ENCODE results near the gene ZNF358.
"Not testable (repeated sequence)": the region's sequence is repeated elsewhere in the genome, so short reads cannot be mapped to it uniquely, and the experiment has no call there.

The ZNF358 gene

DNA sequence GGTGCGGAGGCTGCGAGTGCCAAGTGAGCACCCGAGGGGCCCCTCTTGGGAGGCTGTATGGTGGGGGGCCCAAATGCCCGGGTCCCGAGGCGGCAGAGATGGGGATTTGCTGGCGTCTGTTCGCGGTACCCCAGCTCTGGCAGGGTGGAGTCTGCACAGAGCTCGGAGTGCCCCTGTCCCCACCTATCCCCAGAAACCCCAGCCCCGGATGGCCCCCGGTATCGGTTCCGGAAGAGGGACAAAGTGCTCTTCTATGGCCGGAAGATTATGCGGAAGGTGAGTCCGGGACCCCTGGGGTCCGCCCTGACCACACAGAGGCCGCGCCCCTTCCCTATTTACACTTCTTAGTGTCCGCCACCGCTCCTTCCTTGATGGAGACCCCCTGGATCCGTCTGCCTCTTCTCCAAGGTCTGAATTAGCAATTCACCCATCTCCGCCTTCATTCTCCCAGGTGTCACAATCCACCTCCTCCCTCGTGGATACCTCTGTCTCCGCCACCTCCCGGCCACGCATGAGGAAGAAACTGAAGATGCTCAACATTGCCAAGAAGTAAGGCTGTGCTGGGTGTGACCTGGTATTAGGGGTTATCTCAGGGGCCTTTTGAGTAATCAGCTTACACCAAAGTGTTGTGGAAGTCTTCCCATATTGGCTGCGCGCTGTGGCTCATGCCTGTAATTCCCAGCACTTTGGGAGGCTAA is 20.2 kb downstream of the ZNF358 start:
- no peak for DNase-seq (ENCODE audit: low read depth)

DNA sequence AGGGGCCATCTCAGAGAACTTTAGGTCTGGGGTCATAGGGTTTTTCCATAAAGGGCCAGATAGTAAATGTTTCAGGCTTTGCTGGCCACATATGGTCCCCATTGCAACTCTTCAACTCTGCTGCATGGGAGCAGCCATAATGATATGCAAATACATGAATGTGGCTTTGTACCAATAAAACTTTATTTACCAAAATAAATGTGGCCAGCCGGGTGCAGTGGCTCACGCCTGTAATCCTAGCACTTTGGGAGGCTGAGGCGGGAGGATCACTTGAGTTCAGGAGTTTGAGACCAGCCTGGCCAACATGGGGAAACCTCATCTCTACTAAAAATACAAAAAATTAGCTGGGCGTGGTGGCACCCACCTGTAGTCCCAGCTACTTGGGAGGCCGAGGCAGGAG is 23.1 kb downstream of the ZNF358 start:
- not testable (repeated sequence) for DNase-seq (ENCODE audit: low read depth)

DNA sequence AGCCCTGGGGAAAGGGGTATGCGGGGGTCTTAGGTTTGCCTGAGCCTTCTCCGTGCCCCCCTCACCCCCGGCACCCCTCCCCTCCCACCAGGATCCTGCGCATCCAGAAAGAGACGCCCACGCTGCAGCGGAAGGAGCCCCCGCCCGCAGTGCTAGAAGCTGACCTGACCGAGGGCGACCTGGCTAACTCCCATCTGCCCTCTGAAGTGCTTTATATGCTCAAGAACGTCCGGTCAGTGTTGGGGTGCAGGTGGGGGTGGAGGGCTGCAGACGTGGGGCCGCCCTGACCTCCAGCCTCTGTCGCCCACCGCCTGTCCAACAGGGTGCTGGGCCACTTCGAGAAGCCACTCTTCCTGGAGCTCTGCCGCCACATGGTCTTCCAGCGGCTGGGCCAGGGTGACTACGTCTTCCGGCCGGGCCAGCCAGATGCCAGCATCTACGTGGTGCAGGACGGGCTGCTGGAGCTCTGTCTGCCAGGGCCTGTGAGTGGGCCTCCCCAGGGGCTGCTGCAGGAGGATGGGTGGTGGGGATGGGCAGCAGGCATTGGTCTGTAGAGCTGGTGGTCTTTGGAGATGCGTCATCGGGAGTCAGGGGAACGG is 24.0 kb downstream of the ZNF358 start:
- DNase-seq (ENCODE audit: low read depth): no peak

DNA sequence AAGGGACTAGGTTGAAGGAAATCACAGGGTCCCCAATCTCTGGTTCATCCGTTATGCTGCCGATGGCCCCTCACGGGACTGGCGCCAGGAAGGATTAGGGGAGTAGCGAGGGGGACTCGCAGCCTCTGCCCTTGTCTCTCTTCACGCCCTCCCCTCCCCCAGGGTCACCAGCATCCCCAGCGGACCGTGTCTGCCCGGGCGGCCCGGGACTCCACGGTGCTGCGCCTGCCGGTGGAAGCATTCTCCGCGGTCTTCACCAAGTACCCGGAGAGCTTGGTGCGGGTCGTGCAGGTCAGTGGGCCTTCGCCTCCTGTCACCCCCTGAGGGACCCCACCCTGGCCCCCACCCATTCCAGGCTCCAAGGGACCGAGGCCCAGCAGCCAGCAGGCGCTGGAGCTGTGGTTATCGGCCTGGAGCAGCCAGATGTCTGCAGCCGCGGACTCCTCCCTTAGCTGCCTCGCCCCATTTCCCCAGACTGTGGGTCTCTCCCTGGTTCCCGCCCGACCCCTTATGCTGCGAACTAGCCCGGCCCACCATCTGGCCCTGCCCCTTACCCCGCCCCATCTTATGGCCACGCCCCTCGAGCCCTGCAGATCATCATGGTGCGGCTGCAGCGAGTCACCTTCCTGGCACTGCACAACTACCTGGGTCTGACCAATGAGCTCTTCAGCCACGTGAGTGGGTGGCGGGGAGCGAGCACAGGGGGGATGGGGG is 25.0 kb downstream of the ZNF358 start:
- no peak for DNase-seq (ENCODE audit: low read depth)

- DNase-seq (ENCODE audit: low read depth): no peak
Measured at GRCh38 chr19:7541475-7541824, 25.5 kb downstream of the ZNF358 start.

GRCh38 chr19:7541828-7542443 is 26.0 kb downstream of the ZNF358 start:
- no peak for DNase-seq (ENCODE audit: low read depth)

- no peak for DNase-seq (ENCODE audit: low read depth)
Measured at GRCh38 chr19:7542556-7543348, 26.8 kb downstream of the ZNF358 start.

DNA sequence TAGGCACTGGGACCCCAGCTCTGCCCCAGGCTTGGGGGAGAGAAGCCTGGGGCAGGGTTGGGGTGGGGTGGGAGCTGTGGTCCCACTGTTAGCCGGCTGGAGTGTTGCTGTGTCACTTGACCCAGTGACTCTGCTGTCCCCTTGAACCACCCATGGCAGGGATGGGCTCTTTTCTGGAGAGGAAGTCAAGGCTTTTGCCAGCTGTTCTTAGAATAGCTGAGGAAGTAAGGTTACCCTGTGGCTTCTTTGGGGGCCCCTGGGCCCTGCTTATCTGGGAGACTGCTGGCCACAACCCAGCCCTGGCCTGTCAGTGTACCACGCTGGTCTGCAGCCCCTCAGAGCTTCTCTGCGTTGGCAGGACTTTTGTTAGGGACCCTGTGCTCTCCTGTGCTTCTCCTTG is 28.7 kb downstream of the ZNF358 start:
- no peak for DNase-seq (ENCODE audit: low read depth)

DNA sequence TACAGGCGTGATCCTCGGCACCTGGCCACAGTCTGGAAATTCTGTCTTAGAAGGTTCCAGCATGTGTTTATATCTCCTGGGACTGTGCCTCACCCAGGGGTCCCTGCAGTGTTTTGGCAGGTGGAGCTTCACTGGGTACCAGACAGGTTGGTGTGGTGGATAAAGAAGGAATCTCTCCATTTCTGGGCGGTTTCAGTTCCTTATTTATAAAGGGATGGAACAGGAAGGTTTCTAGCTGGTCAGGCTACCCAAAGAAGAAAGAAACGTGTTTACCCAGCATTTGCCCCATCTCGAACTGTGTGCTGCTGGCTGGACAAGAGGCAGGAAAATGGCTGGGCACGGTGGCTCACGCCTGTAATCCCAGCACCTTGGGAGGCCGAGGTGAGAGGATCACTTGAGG is 29.4 kb downstream of the ZNF358 start:
- no peak for DNase-seq (ENCODE audit: low read depth)

DNA sequence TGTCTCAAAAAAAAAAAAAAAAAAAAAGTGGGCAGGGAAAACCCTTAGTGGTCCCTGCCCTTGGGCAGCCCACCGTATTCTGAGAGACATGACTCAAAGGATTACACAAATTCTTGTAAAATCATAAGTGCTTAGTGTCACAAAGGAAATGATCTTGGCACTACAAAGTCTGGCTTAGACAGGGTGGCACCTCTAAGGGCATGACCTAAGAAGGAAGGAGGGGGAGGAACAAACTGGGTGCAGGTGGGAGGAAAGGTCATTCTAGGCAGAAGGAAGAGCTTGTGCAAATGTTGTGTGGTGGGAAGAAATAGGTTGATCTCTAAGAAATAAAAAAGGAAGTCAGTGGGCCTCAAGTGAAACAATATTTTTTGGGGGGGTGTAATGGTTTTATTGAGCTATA is 30.0 kb downstream of the ZNF358 start:
- no peak for DNase-seq (ENCODE audit: low read depth)

- no peak for DNase-seq (ENCODE audit: low read depth)
Measured at GRCh38 chr19:7547159-7547558, 31.3 kb downstream of the ZNF358 start.

GRCh38 chr19:7549429-7550148 is 33.7 kb downstream of the ZNF358 start:
- no peak for DNase-seq (ENCODE audit: low read depth)

DNA sequence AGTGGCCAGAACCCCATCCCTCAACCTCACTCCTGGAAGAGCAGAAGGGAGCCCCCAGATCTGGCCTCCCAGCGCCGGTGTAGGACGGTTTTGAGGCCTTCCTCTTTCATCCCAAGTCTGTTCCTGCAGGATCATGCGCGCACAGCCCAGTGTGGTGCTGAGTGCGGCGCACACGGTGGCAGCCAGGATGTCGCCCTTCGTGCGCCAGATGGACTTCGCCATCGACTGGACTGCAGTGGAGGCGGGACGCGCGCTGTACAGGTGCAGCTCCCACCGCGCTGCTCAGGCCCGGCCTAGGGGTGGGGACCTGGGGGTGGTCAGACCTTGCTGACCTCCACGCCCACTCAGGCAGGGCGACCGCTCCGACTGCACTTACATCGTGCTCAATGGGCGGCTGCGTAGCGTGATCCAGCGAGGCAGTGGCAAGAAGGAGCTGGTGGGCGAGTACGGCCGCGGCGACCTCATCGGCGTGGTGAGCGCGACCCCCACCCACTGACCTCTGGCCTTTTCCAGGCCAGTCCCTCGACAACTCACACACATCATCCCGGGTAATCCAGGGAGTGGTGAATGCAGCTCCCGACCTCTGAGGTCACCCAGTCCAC is 34.4 kb downstream of the ZNF358 start:
- no peak for DNase-seq (ENCODE audit: low read depth)

DNA sequence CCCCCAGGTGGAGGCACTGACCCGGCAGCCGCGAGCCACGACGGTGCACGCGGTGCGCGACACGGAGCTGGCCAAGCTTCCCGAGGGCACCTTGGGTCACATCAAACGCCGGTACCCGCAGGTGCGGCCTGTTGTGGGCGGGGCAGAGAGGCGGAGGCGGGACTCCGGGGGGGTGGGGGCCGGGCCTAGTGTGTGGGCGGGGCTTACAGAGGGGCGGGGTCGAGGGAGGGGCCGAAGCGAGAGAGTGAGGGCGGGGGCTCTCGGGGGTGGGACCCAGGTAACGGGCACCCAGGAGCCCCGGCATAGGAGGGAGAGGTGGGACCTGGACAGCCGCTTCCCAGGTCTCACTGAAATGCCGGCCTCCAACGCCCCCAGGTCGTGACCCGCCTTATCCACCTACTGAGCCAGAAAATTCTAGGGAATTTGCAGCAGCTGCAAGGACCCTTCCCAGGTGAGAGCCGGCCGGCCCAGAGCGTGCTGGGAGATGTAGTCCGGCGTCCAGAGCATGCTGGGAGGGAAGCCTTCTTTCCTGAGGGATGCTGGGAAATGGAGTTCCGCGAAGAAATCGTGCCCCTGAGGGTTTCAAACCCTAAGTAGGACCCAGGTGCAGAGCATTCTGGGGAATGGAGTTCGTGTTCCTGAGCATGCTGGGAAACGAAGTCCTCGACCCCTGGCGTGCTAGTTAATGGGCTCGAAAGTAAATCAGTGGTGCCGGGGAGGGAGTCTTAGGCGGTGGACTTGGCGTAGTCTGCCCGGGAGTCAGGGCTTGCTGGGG is 35.3 kb downstream of the ZNF358 start:
- DNase-seq (ENCODE audit: low read depth): no peak

DNA sequence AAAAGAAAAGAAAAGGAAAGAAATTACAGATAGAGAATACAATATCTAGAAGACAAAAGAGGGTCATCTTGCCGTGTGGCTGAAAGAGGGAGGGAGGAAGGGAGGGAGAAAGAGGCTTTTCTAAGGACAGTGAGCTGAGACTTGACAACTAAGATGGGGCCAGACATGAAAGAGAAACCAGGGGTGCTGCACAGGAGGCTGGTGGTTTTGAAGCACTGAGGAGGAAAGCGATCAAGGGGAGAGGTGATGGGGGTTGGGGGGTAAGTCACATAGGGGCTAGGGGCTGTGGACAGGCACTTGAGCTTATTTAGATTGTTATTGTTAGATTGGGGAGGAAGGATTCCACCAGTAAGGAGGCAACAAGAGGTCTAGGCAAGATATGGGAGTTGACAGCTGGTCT is 36.9 kb downstream of the ZNF358 start:
- DNase-seq (ENCODE audit: low read depth): no peak

DNA sequence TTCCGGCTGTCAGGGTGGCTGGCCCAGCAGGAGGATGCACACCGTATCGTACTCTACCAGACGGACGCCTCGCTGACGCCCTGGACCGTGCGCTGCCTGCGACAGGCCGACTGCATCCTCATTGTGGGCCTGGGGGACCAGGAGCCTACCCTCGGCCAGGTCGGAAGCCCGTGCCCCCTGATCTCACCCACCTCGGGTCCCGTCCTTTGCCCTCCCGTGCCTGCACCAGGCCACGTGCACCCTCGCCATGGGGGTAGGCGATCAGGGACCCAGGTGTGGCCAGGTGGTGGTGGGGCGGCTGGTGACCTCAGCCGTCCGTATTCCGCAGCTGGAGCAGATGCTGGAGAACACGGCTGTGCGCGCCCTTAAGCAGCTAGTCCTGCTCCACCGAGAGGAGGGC is 38.7 kb downstream of the ZNF358 start:
- DNase-seq (ENCODE audit: low read depth): no peak

GRCh38 chr19:7554990-7555864 is 39.3 kb downstream of the ZNF358 start:
- DNase-seq (ENCODE audit: low read depth): no peak

DNA sequence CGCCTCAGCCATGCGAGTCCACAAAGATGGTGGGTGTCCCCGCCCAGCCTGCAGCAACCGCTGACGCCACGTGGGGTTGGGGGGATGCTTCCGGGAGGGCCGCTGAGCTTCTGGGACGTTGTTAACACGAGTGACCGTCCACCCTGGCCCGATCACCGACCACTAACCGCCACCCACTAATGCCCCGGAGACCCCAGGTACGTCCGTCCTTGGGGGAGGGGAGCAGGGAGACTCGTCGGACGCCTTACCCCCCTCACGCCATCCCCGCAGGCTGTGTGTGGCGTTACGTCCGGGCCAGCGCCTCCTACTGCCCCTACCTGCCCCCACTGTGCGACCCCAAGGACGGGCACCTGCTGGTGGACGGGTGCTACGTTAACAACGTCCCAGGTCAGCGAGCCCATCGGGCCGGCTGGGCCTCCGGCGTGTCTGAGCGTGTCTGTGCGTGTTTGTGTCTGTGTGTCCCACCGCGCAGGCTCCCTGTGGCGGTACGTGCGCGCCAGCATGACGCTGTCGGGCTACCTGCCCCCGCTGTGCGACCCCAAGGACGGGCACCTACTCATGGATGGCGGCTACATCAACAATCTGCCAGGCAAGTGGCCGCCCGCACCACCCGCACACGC is 40.9 kb downstream of the ZNF358 start:
- DNase-seq (ENCODE audit: low read depth): no peak

DNA sequence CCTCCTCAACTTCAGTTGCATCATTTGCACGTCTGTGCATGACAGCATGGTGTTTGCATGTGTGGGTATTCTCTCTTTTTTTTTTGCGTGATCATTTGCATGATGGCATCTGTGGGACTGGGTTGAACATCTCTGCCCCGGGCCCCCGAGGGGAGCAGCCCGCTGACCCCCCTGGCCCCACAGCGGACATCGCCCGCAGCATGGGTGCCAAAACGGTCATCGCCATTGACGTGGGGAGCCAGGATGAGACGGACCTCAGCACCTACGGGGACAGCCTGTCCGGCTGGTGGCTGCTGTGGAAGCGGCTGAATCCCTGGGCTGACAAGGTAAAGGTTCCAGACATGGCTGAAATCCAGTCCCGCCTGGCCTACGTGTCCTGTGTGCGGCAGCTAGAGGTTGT is 42.8 kb downstream of the ZNF358 start:
- no peak for DNase-seq (ENCODE audit: low read depth)

Measured in activated T-helper 9 cell treated with anti-CD3 and anti-CD28 coated beads, Interleukin-2, amount 50 U/mL, for 16 hours (primary cell).